GM21390 (cell line): Measurements from ENCODE around the gene ZDHHC18.
A peak's percentile ranks its signal among the peaks of the same experiment; 100 is the strongest.
"Not testable (repeated sequence)": the region's sequence is repeated elsewhere in the genome, so short reads cannot be mapped to it uniquely, and the experiment has no call there.

Source experiments
- ATAC-seq: cut with Tn5 transposase; IDR thresholded peaks from one replicate; pipeline ENCODE4 v1.9.1; 2021; ENCODE audit not compliant: unreplicated experiment

ZDHHC18 gene

GRCh38 chr1:26832249-26832960 lies 5.9 kb downstream of the ZDHHC18 start:
- no peak for ATAC-seq

- ATAC-seq, result peak; percentile 83
Observed at GRCh38 chr1:26833432-26834405, 7.2 kb downstream of the ZDHHC18 start.

GRCh38 chr1:26837665-26838064 lies 11.2 kb downstream of the ZDHHC18 start:
- not testable (repeated sequence) for ATAC-seq

GRCh38 chr1:26838474-26839338 lies 12.2 kb downstream of the ZDHHC18 start:
- ATAC-seq, result peak; percentile 90

GRCh38 chr1:26839339-26839722 lies 12.8 kb downstream of the ZDHHC18 start:
- no peak for ATAC-seq

GRCh38 chr1:26839779-26840178 lies 13.3 kb downstream of the ZDHHC18 start:
- ATAC-seq, result no peak

GRCh38 chr1:26844424-26845196 lies 18.1 kb downstream of the ZDHHC18 start:
- no peak for ATAC-seq

GRCh38 chr1:26847826-26848225 lies 21.3 kb downstream of the ZDHHC18 start:
- ATAC-seq, result not testable (repeated sequence)

GRCh38 chr1:26848499-26848898 lies 22.0 kb downstream of the ZDHHC18 start:
- no peak for ATAC-seq

- ATAC-seq, result no peak
Observed at GRCh38 chr1:26848941-26849774, 22.7 kb downstream of the ZDHHC18 start.

- no peak for ATAC-seq
Observed at GRCh38 chr1:26851106-26851684, 24.7 kb downstream of the ZDHHC18 start.

- no peak for ATAC-seq
Observed at GRCh38 chr1:26852701-26853100, 26.2 kb downstream of the ZDHHC18 start.

GRCh38 chr1:26853156-26853555 lies 26.7 kb downstream of the ZDHHC18 start:
- no peak for ATAC-seq

GRCh38 chr1:26853600-26853999 lies 27.1 kb downstream of the ZDHHC18 start:
- ATAC-seq, result no peak

GRCh38 chr1:26854906-26855305 lies 28.4 kb downstream of the ZDHHC18 start:
- ATAC-seq, result no peak

GRCh38 chr1:26855636-26856035 lies 29.1 kb downstream of the ZDHHC18 start:
- no peak for ATAC-seq

- ATAC-seq, result no peak
Observed at GRCh38 chr1:26856181-26856580, 29.7 kb downstream of the ZDHHC18 start.

GRCh38 chr1:26856604-26857469 lies 30.3 kb downstream of the ZDHHC18 start:
- ATAC-seq, result no peak
